ENCODE results near the gene KIF18B.

DNA sequence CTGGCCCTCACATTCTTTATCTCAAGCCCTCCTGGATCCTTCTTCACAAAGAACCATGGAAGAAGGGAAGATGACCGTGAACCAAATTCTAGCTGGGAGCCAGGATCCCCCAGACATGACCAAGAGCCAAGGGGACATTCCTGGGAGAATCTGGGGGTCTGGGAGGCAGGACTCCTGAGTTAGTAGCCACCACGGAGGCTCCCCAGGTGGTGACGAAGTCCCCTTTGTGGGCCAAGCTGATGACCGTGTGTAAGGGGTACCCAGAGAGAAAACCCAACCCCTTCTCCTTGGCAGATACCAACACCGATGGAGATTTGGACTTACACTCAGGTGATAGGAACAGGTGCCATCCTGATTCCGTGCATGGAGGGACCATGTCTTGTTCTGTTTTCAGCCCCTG is 25.4 kb downstream of the KIF18B start:
- TF ChIP-seq, protein P1, sequence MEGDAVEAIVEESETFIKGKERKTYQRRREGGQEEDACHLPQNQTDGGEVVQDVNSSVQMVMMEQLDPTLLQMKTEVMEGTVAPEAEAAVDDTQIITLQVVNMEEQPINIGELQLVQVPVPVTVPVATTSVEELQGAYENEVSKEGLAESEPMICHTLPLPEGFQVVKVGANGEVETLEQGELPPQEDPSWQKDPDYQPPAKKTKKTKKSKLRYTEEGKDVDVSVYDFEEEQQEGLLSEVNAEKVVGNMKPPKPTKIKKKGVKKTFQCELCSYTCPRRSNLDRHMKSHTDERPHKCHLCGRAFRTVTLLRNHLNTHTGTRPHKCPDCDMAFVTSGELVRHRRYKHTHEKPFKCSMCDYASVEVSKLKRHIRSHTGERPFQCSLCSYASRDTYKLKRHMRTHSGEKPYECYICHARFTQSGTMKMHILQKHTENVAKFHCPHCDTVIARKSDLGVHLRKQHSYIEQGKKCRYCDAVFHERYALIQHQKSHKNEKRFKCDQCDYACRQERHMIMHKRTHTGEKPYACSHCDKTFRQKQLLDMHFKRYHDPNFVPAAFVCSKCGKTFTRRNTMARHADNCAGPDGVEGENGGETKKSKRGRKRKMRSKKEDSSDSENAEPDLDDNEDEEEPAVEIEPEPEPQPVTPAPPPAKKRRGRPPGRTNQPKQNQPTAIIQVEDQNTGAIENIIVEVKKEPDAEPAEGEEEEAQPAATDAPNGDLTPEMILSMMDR (IDR thresholded peaks at IDR 0.05; ENCODE audit: insufficient read depth, low read length): no peak
- TF ChIP-seq SPI1 (IDR thresholded peaks at IDR 0.05; ENCODE audit: borderline replicate concordance, low read depth) (no peak), GABPA (IDR thresholded peaks at IDR 0.05; ENCODE audit: low read depth) (no peak), POLR2AphosphoS5 (IDR thresholded peaks at IDR 0.05; ENCODE audit: low read depth) (no peak)
- TF ChIP-seq, protein P2, sequence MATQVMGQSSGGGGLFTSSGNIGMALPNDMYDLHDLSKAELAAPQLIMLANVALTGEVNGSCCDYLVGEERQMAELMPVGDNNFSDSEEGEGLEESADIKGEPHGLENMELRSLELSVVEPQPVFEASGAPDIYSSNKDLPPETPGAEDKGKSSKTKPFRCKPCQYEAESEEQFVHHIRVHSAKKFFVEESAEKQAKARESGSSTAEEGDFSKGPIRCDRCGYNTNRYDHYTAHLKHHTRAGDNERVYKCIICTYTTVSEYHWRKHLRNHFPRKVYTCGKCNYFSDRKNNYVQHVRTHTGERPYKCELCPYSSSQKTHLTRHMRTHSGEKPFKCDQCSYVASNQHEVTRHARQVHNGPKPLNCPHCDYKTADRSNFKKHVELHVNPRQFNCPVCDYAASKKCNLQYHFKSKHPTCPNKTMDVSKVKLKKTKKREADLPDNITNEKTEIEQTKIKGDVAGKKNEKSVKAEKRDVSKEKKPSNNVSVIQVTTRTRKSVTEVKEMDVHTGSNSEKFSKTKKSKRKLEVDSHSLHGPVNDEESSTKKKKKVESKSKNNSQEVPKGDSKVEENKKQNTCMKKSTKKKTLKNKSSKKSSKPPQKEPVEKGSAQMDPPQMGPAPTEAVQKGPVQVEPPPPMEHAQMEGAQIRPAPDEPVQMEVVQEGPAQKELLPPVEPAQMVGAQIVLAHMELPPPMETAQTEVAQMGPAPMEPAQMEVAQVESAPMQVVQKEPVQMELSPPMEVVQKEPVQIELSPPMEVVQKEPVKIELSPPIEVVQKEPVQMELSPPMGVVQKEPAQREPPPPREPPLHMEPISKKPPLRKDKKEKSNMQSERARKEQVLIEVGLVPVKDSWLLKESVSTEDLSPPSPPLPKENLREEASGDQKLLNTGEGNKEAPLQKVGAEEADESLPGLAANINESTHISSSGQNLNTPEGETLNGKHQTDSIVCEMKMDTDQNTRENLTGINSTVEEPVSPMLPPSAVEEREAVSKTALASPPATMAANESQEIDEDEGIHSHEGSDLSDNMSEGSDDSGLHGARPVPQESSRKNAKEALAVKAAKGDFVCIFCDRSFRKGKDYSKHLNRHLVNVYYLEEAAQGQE (IDR thresholded peaks at IDR 0.05; ENCODE audit: insufficient replicate concordance, low read depth): no peak

All from HL-60 (cell line).